Right lobe of liver (tissue), 6 donors: ENCODE results near the gene THADA. TPM values are rescaled to one million over a fixed set of nuclear protein-coding genes. Genes with fewer than 3 reads are reported as not detected.

Experiments
- ATAC-seq, 4 donors: fragments of 200-7000 bp; cut with Tn5 transposase; one replicate each; pipeline ENCODE4 v1.9.1; 2020; ENCODE audit warnings: mild to moderate bottlenecking in 4 of 4, moderate library complexity in 4 of 4
- DNase-seq, 3 donors: peaks; one replicate each; pipeline ENCODE4 v3.0.0-alpha.2; 2020
- H3K27ac ChIP-seq, 3 donors: fragments of 200-600 bp; one replicate each; pipeline ENCODE4 v1.8.0; 2022
- H3K27me3 ChIP-seq, 2 donors: fragments of 200-600 bp; one replicate each; pipeline ENCODE4 v1.8.0; 2022
- H3K36me3 ChIP-seq, 4 donors: fragments of 200-600 bp; sonication (generic) in 1 of 4; one replicate each; pipeline versions ENCODE4 v1.5.1 to v1.8.0; 2017 to 2022; ENCODE audit warnings: control low read depth in 1 of 4
- H3K4me1 ChIP-seq, 4 donors: fragments of 200-600 bp; sonication (generic) in 1 of 4; one replicate each; pipeline versions ENCODE4 v1.5.1 to v1.8.0; 2017 to 2022; ENCODE audit warnings: control low read depth in 1 of 4
- H3K4me3 ChIP-seq, 3 donors: fragments of 200-600 bp; one replicate each; pipeline ENCODE4 v1.8.0; 2022
- H3K9me3 ChIP-seq, 4 donors: fragments of 200-600 bp; sonication (generic) in 1 of 4; one replicate each; pipeline versions ENCODE4 v1.5.1 to v1.8.0; 2017 to 2022; ENCODE audit warnings: control low read depth in 1 of 4
- CTCF ChIP-seq, 4 donors: fragments of 200-600 bp in 3 of 4; fragments of 450-650 bp in 1 of 4; IDR thresholded peaks; one replicate each; pipeline versions ENCODE4 v1.5.1 to v1.8.0; 2016 to 2022; ENCODE audit warnings: antibody characterized with exemption in 4 of 4, mild to moderate bottlenecking in 2 of 4
- POLR2A ChIP-seq: fragments of 450-650 bp; IDR thresholded peaks from one replicate; pipeline ENCODE4 v1.6.1; 2017; ENCODE audit warnings: antibody characterized with exemption, mild to moderate bottlenecking
- WGBS: methylation state at CpG from one replicate; pipeline ENCODE4 v1.1.6; 2018; ENCODE audit warnings: low coverage, low lambda C conversion rate; ENCODE audit not compliant: insufficient coverage; ENCODE audit errors: missing lambda C conversion rate; 5-methylcytosine and 5-hydroxymethylcytosine counted together
- intact Hi-C, 2 donors: fragments of 100-400 bp; cut with DNase I; formaldehyde crosslinking; loops; one replicate each; pipeline versions ENCODE4 v1.11.2 to v1.14.1; 2022
- total RNA-seq, 6 experiments: library from RNA; depleted of rRNA in 2 of 6; stranded (reverse); fragments of >200 nt in 2 of 6; fragmentation: NEBNext Ultra II Directional in 3 of 6; extraction: Animal tissue kit (Norgen Biotek cat#: 25700) in 3 of 6; gene quantifications; one replicate each; pipeline versions ENCODE4 v1.1.0 to v1.2.4, GENCODE V29; 2016 to 2023
- donor health status: DM: no; HTN: yes; CAD: no.
- donor health status: DM: no; HTN: no; CAD: no.
- donor health status: DM: no; HTN: no; CAD: no.
- donor health status: DM: no; HTN: yes; CAD: no.
- donor health status: DM: no; HTN: yes; CAD: no.

The THADA gene
- total RNA-seq, 6 experiments from 2014 or later = 12.2 to 21.6 (median 14.0) TPM

- no peak for TF ChIP-seq CTCF (IDR thresholded peaks at IDR 0.05)
- no peak for TF ChIP-seq POLR2A
- Histone ChIP-seq H3K4me3 (no peak overlapping the region), H3K36me3 (peaks cover 0 to 3% (median 0%) of the 10 kb centered on the region in 4 donors), H3K4me1 (peaks cover 0 to 61% (median 6%) of the 10 kb centered on the region in 4 donors), H3K27me3 (no peaks in the 10 kb centered on the region), H3K9me3 (no peaks in the 10 kb centered on the region), H3K27ac (no peak overlapping the region)
- intact Hi-C loops = no loop called here
- 89% methylated on average over 1 of the region's 1 CpG for WGBS
- ATAC-seq = no peak
- no peak for DNase-seq
Observed at GRCh38 chr2:43460174-43460546, 135.7 kb downstream of the THADA start.

- Histone ChIP-seq H3K36me3 (peaks cover 0 to 3% (median 0%) of the 10 kb centered on the region in 4 donors), H3K4me3 (no peak overlapping the region), H3K27me3 (no peaks in the 10 kb centered on the region), H3K9me3 (no peaks in the 10 kb centered on the region), H3K27ac (no peak overlapping the region), H3K4me1 (peaks cover 0 to 64% (median 6%) of the 10 kb centered on the region in 4 donors)
- ATAC-seq (peak in 1 of 4 donors; percentile 58), DNase-seq (no peak)
- intact Hi-C loops = no loop called here
- TF ChIP-seq POLR2A (no peak), CTCF (IDR thresholded peaks at IDR 0.05) (no peak)
- 39% methylated on average over 1 of the region's 1 CpG for WGBS
Observed at GRCh38 chr2:43459446-43460173, 136.2 kb downstream of the THADA start.

GRCh38 chr2:43458014-43458628 is 137.7 kb downstream of the THADA start:
- no peak for TF ChIP-seq POLR2A
- TF ChIP-seq CTCF (IDR thresholded peaks at IDR 0.05) = no peak
- DNase-seq (no peak), ATAC-seq (peak; percentile 26 to 51 (median 39))
- WGBS = 50% methylated on average over 4 of the region's 4 CpGs
- no peaks in the 10 kb centered on the region for H3K9me3 ChIP-seq
- H3K4me3 ChIP-seq = no peak overlapping the region
- intact Hi-C loops = no loop called here
- no peaks in the 10 kb centered on the region for H3K27me3 ChIP-seq
- H3K4me1 ChIP-seq = peaks cover 0 to 55% (median 6%) of the 10 kb centered on the region in 4 donors
- peaks cover 0 to 3% (median 0%) of the 10 kb centered on the region in 4 donors for H3K36me3 ChIP-seq
- H3K27ac ChIP-seq = peak overlapping the region in 2 of 3 donors; percentile 3 to 26

- no peak for DNase-seq
- no peak overlapping the region for H3K4me3 ChIP-seq
- peaks cover 0 to 3% (median 0%) of the 10 kb centered on the region in 4 donors for H3K36me3 ChIP-seq
- no peak for TF ChIP-seq POLR2A
- peak in 3 of 4 donors; percentile 14 to 52 (median 47) for TF ChIP-seq CTCF (IDR thresholded peaks at IDR 0.05)
- no peaks in the 10 kb centered on the region for H3K27me3 ChIP-seq
- WGBS = 13% methylated on average over 6 of the region's 6 CpGs
- H3K27ac ChIP-seq = peak overlapping the region; percentile 43 to 67 (median 43)
- peak; percentile 88 to 97 (median 94) for ATAC-seq
- peaks cover 0 to 39% (median 4%) of the 10 kb centered on the region in 4 donors for H3K4me1 ChIP-seq
- no peaks in the 10 kb centered on the region for H3K9me3 ChIP-seq
- intact Hi-C loops = no loop called here
Observed at GRCh38 chr2:43455731-43456642, 139.9 kb downstream of the THADA start.
